ENCODE results near the gene ZGPAT. TPM values are rescaled to one million over a fixed set of nuclear protein-coding genes. Genes with fewer than 3 reads are reported as not detected.

Gene ZGPAT
- total and polyA plus RNA-seq, 2 of the 8 experiments (the other 6 are each of a cell fraction or from before 2014, with no cell fraction given): 14.5 to 21.4 TPM

- TF ChIP-seq CHD7 (IDR thresholded peaks at IDR 0.05; ENCODE audit: insufficient replicate concordance, low read length) (no peak), GABPA (IDR thresholded peaks at IDR 0.05; ENCODE audit: borderline replicate concordance, insufficient read depth, low read length) (no peak), CREB1 (IDR thresholded peaks at IDR 0.05) (no peak), POLR2A (IDR thresholded peaks at IDR 0.05; ENCODE audit: control extremely low read depth in 1 of 2, low read depth in 2 of 2, low read length in 2 of 2) (no peak), ATF3 (IDR thresholded peaks at IDR 0.05; ENCODE audit: insufficient read depth, low read depth, low read length) (no peak), CHD1 (IDR thresholded peaks at IDR 0.05; ENCODE audit: low read depth, low read length) (no peak), HDAC2 (IDR thresholded peaks at IDR 0.05; ENCODE audit: borderline replicate concordance in 1 of 2, low read depth in 2 of 2, low read length in 2 of 2) (no peak)
Measured at GRCh38 chr20:63755933-63756647, 48.3 kb downstream of the ZGPAT start (continued).

All from H1 (cell line).